Activated CD8-positive, alpha-beta memory T cell treated with anti-CD3 and anti-CD28 coated beads for 1 hour (primary cell): ENCODE data around the gene AGAP3.
"Not testable (repeated sequence)": the region's sequence is repeated elsewhere in the genome, so short reads cannot be mapped to it uniquely, and the experiment has no call there.

Experiments used
- DNase-seq, 2 donors: peaks; one replicate each; pipeline ENCODE4 v3.0.0-alpha.2; 2020; ENCODE audit warnings: low read depth in 1 of 2; ENCODE audit errors: extremely low read depth in 1 of 2

The AGAP3 gene

DNA sequence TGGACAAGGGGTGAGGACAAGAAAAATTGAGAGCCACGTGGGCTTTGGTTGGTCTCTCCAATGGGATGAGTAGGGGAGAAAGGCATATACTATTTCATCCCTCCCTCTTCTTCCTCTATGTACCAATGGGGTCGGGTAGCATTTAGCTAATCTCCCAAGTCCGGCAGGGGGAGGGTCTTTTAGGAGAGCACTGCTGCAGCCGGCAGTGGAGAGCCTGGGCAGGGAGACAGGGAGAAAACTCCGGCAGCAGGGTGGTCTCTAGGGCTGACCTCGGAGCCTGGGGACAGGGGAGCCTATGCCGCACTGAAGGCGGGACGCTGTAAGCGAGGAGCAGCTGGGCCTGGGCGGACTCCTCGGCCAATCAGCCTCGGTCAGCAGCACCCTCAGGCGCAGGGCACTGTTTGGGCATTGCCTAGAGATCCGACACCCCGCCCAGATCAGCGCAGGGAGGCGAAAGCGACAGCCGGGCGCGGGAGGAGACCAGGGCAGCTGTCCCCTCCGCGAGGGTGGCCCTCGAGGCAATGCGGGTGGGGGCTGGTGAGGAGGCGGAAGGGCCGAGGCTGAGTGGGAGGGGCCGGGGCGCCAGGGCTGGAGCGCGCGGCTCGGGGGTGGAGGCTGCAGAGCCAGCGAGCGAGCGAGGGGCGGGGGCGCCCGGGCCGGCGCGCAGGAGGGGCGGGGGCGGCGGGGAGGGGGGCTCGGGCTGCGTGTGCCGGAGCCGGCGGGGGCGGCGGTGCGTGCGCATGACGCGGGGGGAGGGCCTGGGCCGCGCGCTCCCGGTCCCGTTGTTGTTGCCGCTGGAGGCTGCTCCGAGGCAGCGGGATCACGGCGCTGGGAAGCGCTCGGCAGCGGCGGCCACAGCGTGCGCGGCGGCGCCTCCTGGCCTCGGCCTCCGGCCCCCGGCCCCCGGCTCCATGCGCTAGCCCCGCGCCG, at the start of gene AGAP3:
Gene AGAP3 (plus strand): TSS at position 785 of the 930 bp plus-strand sequence. CDS start 267 bp downstream, outside the sequence.
- DNase-seq: peak in 1 of 2 donors; percentile 28

DNA sequence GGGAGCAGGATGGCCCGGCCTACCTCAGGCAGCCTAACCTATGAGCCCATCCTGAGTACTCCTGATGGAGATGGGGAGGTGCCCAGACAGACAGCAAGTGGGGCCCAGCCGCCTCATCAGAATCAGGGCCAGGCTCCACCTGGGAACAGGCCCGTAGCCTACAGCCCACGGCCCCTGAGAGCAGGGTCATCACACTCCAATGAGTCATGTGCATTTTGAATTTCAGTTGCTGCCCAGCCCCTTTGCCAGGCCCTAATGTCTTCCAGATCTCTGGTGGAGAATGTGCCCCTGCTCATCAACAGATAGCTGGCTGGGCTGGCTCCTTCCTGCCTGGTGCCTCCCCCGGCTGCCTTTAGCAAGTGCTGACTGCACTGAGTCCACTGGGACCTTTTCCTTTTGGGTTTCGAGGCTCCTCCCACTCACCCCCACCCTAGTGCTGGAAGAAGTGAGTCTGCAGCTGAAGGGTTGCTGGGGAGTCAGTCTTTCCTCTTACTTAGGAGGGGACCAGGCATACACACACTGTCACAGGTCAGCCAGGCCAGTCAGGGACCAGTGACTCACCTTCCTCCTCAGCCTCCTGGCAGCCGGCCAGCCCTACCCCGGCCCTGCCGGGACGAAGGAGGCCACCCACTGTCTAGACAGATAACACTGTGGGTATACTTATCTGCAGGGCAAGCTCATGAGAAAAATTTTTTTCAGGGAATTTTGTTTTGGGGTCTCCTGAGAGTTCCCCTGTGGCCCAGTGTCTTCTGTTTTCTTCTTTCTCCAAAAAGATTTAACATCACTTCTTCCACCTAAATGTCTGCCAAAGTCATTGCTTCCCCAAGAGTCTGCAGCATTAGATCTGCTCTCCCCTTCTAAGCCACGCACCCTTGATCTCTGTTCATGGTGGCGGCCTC, 47.1 kb upstream of the AGAP3 start:
- DNase-seq: peak; percentile 13 to 27

DNA sequence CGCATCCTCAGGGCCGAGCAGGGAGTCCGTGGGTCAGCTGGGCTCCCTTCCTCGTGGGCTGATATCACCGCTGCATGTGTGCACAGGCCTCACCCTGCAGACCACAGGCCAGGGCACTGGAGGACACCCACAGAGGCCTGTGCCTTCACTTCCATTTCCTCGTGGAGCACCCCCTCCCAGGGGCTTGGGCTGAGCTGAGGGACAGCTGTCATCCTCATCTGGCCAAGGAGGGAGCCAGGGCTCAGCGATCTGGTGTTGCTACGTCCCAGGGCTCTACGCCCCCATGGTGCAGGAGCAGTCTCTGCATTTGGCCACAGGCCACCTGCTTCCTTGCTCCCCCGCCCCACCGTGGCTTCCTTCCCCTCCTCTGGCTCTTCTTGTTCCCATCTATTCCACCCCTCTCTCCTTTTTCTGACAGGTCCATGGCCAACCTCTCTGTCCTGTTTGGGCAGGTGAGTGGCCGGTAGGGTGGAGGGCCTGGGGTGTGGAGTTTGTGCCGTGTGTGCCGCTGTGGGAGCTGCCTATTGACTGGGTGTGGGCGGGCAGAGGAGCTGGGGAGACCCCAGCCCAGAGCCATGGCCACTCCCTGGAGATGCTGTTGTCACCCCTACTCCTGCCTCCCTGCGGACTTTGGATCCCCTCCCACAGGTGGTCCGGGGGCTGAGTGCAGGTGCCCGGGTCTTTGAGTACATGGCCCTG, 46.3 kb upstream of the AGAP3 start:
- DNase-seq: no peak

- DNase-seq: no peak
These were observed 45.5 kb upstream of the AGAP3 start for GRCh38 chr7:151040616-151041375.

GRCh38 chr7:151043449-151043848, 42.8 kb upstream of the AGAP3 start:
- DNase-seq: not testable (repeated sequence)

GRCh38 chr7:151043959-151044358, 42.3 kb upstream of the AGAP3 start:
- DNase-seq: no peak

- no peak for DNase-seq
These were observed 41.0 kb upstream of the AGAP3 start for GRCh38 chr7:151045262-151045661.

GRCh38 chr7:151045967-151046366, 40.3 kb upstream of the AGAP3 start:
- DNase-seq: no peak

- no peak for DNase-seq
These were observed 39.4 kb upstream of the AGAP3 start for GRCh38 chr7:151046603-151047573.

DNA sequence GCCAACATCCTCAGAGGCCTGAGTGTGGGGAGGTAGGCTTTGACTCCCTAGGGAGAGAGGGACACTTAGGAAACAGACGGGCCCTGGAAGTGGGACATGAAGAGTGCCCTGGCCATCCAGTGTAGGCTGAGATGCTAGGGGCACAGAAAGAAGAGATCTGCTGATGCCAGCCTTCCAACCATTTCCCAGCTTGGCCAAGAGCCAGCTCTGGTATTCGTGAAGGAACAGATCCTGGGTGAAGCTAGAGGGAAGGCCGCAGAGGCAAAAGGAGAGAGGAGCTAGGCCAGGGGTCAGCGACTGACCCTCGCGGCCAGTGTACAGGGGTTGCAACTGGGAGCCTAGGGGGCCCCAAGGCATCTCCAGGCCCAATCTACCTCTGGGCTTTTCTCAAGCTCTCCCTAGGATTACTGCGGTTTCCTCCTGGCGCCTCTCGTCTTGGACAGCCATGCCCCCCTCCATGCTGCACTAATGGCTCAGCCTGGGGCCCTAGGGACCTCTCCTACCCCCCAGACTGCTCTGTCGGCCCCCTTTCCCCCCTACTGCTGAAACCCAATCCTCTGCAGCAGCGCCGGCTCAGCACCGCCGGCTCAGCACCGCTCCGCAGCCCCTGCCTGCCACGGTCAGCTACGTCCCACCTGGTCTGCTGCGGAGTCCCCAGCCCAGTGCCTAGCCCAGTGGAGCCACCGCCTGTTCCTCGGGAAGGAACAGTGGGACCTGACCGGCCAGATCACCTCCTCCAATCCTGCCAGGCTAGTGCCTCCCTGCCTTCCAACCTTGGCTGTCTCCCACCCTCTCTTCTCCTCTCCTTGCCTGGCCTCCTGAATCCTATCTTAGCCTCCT, 38.1 kb upstream of the AGAP3 start, which contains the start of gene ASIC3:
Gene ASIC3 (plus strand): TSS at position 556 of the 840 bp plus-strand sequence. CDS start 355 bp downstream, outside the sequence.
- DNase-seq: no peak

- no peak for DNase-seq
These were observed 37.3 kb upstream of the AGAP3 start for GRCh38 chr7:151048911-151049463.

DNA sequence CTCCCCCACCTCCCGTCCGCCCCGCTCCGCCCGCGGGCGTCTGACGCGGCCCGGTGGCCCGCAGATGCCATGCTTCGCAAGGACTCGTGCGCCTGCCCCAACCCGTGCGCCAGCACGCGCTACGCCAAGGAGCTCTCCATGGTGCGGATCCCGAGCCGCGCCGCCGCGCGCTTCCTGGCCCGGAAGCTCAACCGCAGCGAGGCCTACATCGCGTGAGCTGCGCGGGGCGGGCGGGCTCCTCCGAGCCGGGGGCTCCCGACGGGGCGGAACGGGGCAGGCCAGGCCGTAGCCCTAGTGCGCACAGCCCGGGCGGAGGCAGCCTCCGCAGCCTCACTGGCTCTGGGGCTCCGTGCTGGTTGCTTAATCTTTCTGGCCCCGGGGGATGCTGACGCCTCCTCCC, 35.2 kb upstream of the AGAP3 start:
- DNase-seq: peak in 1 of 2 donors; percentile 26

- DNase-seq: no peak
These were observed 33.2 kb upstream of the AGAP3 start for GRCh38 chr7:151053096-151053495.

- no peak for DNase-seq
These were observed 32.5 kb upstream of the AGAP3 start for GRCh38 chr7:151053751-151054150.

DNA sequence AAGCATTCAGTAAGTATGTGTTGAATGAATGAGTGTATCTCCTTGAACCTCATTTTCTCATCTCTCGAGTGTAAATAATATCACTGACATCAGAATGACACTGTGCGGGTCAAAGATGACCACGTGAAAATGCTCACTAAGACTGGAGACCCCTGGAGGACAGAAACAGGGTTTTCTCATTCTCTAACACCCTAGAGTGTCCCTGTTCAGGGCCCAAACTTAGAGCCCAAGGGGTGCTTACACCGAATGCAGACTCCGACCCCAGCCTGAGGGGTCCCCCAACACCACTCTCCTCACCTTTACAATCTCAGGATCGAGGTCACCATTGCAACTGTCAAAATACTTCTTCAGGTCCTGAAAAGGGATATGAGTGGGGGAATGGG, 30.0 kb upstream of the AGAP3 start:
- DNase-seq: no peak

DNA sequence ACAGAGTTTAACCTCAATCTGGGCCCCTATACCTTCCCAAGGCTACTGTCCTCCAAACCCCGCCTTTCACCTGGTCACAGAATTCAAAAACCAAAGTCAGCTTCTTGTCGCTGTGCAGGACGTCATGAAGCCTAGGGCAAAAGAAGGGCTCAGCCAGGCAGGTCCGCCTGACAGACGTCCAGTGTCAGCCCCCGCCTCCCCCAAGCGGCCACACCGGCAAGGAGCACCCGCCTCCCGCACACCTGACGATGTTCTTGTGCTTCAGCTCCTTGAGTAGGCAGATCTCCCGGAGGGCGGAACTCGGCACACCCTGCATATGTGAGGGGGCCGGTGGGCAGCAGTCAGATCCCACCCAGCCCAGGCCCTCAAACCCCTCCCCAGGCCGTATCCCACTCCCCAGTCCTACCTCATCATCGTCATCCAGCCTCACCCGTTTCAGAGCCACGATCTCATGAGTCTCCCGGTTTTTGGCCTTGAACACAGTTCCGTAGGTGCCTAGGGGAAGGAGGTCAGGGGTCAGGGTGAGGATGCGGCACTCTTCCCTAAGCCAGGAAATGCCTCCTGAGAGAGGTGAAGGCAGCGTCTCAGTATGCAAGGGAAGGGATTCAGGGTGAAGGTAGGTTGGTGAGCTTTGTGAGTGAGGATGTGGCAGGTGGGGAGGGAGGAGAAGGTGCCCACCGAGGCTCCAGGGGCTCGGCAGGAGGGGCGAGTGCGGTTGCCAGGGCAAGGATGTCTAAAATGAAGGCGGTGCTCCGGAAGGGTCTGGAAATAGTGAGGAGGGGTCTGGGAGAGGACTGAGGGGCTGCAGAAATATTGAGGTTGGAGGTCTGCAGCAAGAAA, 29.4 kb upstream of the AGAP3 start:
- no peak for DNase-seq

- DNase-seq: no peak
These were observed 28.7 kb upstream of the AGAP3 start, which contains the start of gene CDK5 for GRCh38 chr7:151057506-151057988. Gene CDK5 (minus strand): TSS chr7:151057897. CDS start chr7:151057848, 49 bp downstream.
